GM13976 (cell line): Measurements from ENCODE around the gene CRYL1.

Source experiments
- DNase-seq: peaks from one replicate; pipeline ENCODE4 v3.0.0; 2012; ENCODE audit warnings: low spot score
- CTCF ChIP-seq: IDR thresholded peaks from 2 replicates; pipeline ENCODE4 v1.5.1; 2012; ENCODE audit warnings: borderline replicate concordance, mild to moderate bottlenecking; ENCODE audit not compliant: insufficient read depth; ENCODE audit errors: extremely low read depth, missing control alignments, control extremely low read depth
- in situ Hi-C: fragments of 300-500 bp; cut with MboI; formaldehyde crosslinking; loops from one replicate; pipeline ENCODE4 v1.12.0; 2022; ENCODE audit warnings: low sequenced_read_pairs, mixed read lengths, inconsistent platforms; ENCODE audit not compliant: unreplicated experiment

CRYL1 gene

DNA sequence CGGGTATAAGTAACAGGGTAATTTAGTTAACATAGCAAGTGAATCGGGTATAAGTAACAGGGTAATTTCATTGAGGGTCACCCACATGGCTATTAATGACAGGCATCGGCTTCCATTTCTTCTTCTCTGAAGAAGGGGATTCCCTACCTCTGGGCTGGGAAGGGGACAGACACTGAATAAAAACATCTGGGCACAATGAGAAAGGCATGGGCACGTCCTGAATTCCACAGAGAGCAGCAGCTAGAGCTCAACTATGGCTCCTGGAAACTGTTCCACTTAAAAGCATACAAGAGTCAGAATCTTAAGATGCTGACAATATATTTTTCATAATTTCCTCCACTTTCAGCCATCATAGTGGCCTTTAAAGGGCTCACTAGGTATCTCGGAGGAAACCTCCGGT, 51.8 kb downstream of the CRYL1 start:
- TF ChIP-seq CTCF, result no peak
- in situ Hi-C loops, result no loop called here
- no peak for DNase-seq

- DNase-seq, result no peak
- in situ Hi-C loops, result no loop called here
- no peak for TF ChIP-seq CTCF
Measured at GRCh38 chr13:20473139-20473538, 52.5 kb downstream of the CRYL1 start.

GRCh38 chr13:20472531-20472930, 53.1 kb downstream of the CRYL1 start:
- no peak for TF ChIP-seq CTCF

GRCh38 chr13:20470136-20470535, 55.5 kb downstream of the CRYL1 start:
- in situ Hi-C loops, result no loop called here
- no peak for DNase-seq
- TF ChIP-seq CTCF, result no peak

More at GRCh38 chr13:20472531-20472930, 53.1 kb downstream of the CRYL1 start:
- no peak for DNase-seq
- in situ Hi-C loops, result no loop called here

GRCh38 chr13:20466371-20466770, 59.3 kb downstream of the CRYL1 start:
- no peak for TF ChIP-seq CTCF
- in situ Hi-C loops, result no loop called here
- no peak for DNase-seq

GRCh38 chr13:20465218-20465879, 60.3 kb downstream of the CRYL1 start:
- in situ Hi-C loops, result no loop called here
- no peak for DNase-seq
- no peak for TF ChIP-seq CTCF
